HG03103 (cell line): ENCODE results near the gene NEB.

ENCODE experiments used
- ATAC-seq: cut with Tn5 transposase; IDR thresholded peaks from one replicate; pipeline ENCODE4 v1.9.1; 2021; ENCODE audit warnings: low read depth; ENCODE audit not compliant: unreplicated experiment

Gene NEB

GRCh38 chr2:151506170-151506569, 228.1 kb downstream of the NEB start:
- no peak for ATAC-seq

GRCh38 chr2:151498178-151498577, 236.1 kb downstream of the NEB start:
- ATAC-seq, result no peak

- no peak for ATAC-seq
These were observed 242.8 kb downstream of the NEB start for GRCh38 chr2:151491496-151491895.

- no peak for ATAC-seq
These were observed 244.0 kb downstream of the NEB start for GRCh38 chr2:151490276-151490675.

GRCh38 chr2:151486053-151486452, 248.2 kb downstream of the NEB start:
- ATAC-seq, result no peak

GRCh38 chr2:151484100-151484499, 250.2 kb downstream of the NEB start:
- ATAC-seq, result no peak

GRCh38 chr2:151483546-151483945, 250.7 kb downstream of the NEB start:
- ATAC-seq, result no peak

- no peak for ATAC-seq
These were observed 252.0 kb downstream of the NEB start for GRCh38 chr2:151482171-151482725.

GRCh38 chr2:151481744-151482143, 252.5 kb downstream of the NEB start:
- ATAC-seq, result no peak

- no peak for ATAC-seq
These were observed 256.3 kb downstream of the NEB start for GRCh38 chr2:151478011-151478410.

GRCh38 chr2:151476287-151476686, 258.0 kb downstream of the NEB start:
- no peak for ATAC-seq

- no peak for ATAC-seq
These were observed 259.2 kb downstream of the NEB start for GRCh38 chr2:151475071-151475470.

GRCh38 chr2:151472966-151473365, 261.3 kb downstream of the NEB start:
- ATAC-seq, result no peak

GRCh38 chr2:151470556-151470955, 263.7 kb downstream of the NEB start:
- no peak for ATAC-seq

- ATAC-seq, result no peak
These were observed 268.5 kb downstream of the NEB start for GRCh38 chr2:151465771-151466170.

GRCh38 chr2:151459358-151459757, 274.9 kb downstream of the NEB start:
- no peak for ATAC-seq

GRCh38 chr2:151439127-151439526, 295.1 kb downstream of the NEB start:
- ATAC-seq, result no peak

- ATAC-seq, result no peak
These were observed 295.8 kb downstream of the NEB start for GRCh38 chr2:151438506-151438905.

GRCh38 chr2:151437630-151438029, 296.6 kb downstream of the NEB start:
- ATAC-seq, result no peak
